ENCODE results near the gene PHACTR1. TPM values are rescaled to one million over a fixed set of nuclear protein-coding genes. Genes with fewer than 3 reads are reported as not detected.

Gene PHACTR1
- total RNA-seq, 1 donor from 2014 or later, result 0.49 TPM

- Histone ChIP-seq H3K4me3 (no peak overlapping the region), H3K4me1 (peaks cover 5% of the 10 kb centered on the region), H3K27ac (no peak overlapping the region), H3K36me3 (no peaks in the 10 kb centered on the region), H3K27me3 (no peaks in the 10 kb centered on the region), H3K9me3 (no peaks in the 10 kb centered on the region)
- intact Hi-C loops (cut with DNase I), result no loop called here
- TF ChIP-seq CTCF (IDR thresholded peaks at IDR 0.05) (no peak), POLR2AphosphoS5 (IDR thresholded peaks at IDR 0.05; ENCODE audit: insufficient read depth in 1 of 2, low read depth in 1 of 2) (no peak), POLR2A (IDR thresholded peaks at IDR 0.05) (no peak)
- DNase-seq (ENCODE audit: extremely low spot score in 2 of 2), result no peak
Measured at GRCh38 chr6:12962529-12962928, 246.0 kb downstream of the PHACTR1 start.

GRCh38 chr6:12962987-12963386 lies 246.4 kb downstream of the PHACTR1 start:
- H3K4me3 ChIP-seq, result no peak overlapping the region
- H3K27me3 ChIP-seq, result no peaks in the 10 kb centered on the region
- H3K27ac ChIP-seq, result no peak overlapping the region
- peaks cover under 1% of the 10 kb centered on the region for H3K4me1 ChIP-seq
- intact Hi-C loops (cut with DNase I), result no loop called here
- no peak for DNase-seq (ENCODE audit: extremely low spot score in 2 of 2)
- no peak for TF ChIP-seq POLR2AphosphoS5 (IDR thresholded peaks at IDR 0.05; ENCODE audit: insufficient read depth in 1 of 2, low read depth in 1 of 2)
- TF ChIP-seq POLR2A (IDR thresholded peaks at IDR 0.05), result no peak
- no peak for TF ChIP-seq CTCF (IDR thresholded peaks at IDR 0.05)
- no peaks in the 10 kb centered on the region for H3K36me3 ChIP-seq
- no peaks in the 10 kb centered on the region for H3K9me3 ChIP-seq

- H3K36me3 ChIP-seq, result no peaks in the 10 kb centered on the region
- H3K9me3 ChIP-seq, result no peaks in the 10 kb centered on the region
- TF ChIP-seq POLR2A (IDR thresholded peaks at IDR 0.05) (no peak), POLR2AphosphoS5 (IDR thresholded peaks at IDR 0.05; ENCODE audit: insufficient read depth in 1 of 2, low read depth in 1 of 2) (no peak), CTCF (IDR thresholded peaks at IDR 0.05) (no peak)
- no peak for DNase-seq (ENCODE audit: extremely low spot score in 2 of 2)
- no peaks in the 10 kb centered on the region for H3K27me3 ChIP-seq
- intact Hi-C loops (cut with DNase I), result no loop called here
- no peaks in the 10 kb centered on the region for H3K4me1 ChIP-seq
- no peak overlapping the region for H3K27ac ChIP-seq
- no peak overlapping the region for H3K4me3 ChIP-seq
Measured at GRCh38 chr6:12963567-12963966, 247.0 kb downstream of the PHACTR1 start.

- no peak overlapping the region for H3K27ac ChIP-seq
- H3K9me3 ChIP-seq, result no peaks in the 10 kb centered on the region
- no peaks in the 10 kb centered on the region for H3K36me3 ChIP-seq
- DNase-seq (ENCODE audit: extremely low spot score in 2 of 2), result no peak
- no peaks in the 10 kb centered on the region for H3K4me1 ChIP-seq
- TF ChIP-seq POLR2A (IDR thresholded peaks at IDR 0.05), result no peak
- no peak for TF ChIP-seq CTCF (IDR thresholded peaks at IDR 0.05)
- TF ChIP-seq POLR2AphosphoS5 (IDR thresholded peaks at IDR 0.05; ENCODE audit: insufficient read depth in 1 of 2, low read depth in 1 of 2), result no peak
- H3K27me3 ChIP-seq, result no peaks in the 10 kb centered on the region
- no peak overlapping the region for H3K4me3 ChIP-seq
- intact Hi-C loops (cut with DNase I), result no loop called here
Measured at GRCh38 chr6:12967686-12968085, 251.1 kb downstream of the PHACTR1 start.

- no peak for DNase-seq (ENCODE audit: extremely low spot score in 2 of 2)
- TF ChIP-seq CTCF (IDR thresholded peaks at IDR 0.05), result no peak
- TF ChIP-seq POLR2AphosphoS5 (IDR thresholded peaks at IDR 0.05; ENCODE audit: insufficient read depth in 1 of 2, low read depth in 1 of 2), result no peak
- TF ChIP-seq POLR2A (IDR thresholded peaks at IDR 0.05), result no peak
- H3K4me1 ChIP-seq, result no peaks in the 10 kb centered on the region
- intact Hi-C loops (cut with DNase I), result no loop called here
- H3K4me3 ChIP-seq, result no peak overlapping the region
- H3K36me3 ChIP-seq, result no peaks in the 10 kb centered on the region
- no peak overlapping the region for H3K27ac ChIP-seq
- H3K27me3 ChIP-seq, result no peaks in the 10 kb centered on the region
- no peaks in the 10 kb centered on the region for H3K9me3 ChIP-seq
Measured at GRCh38 chr6:12968290-12968689, 251.7 kb downstream of the PHACTR1 start.
